Osteoblast (primary cell): ENCODE data around the gene TSTD2. TPM values are rescaled to one million over a fixed set of nuclear protein-coding genes. Genes with fewer than 3 reads are reported as not detected.

Experiments used
- DNase-seq: peaks from one replicate; pipeline ENCODE4 v3.0.0; 2011; ENCODE audit warnings: low spot score, mixed read lengths; ENCODE audit not compliant: insufficient read length; ENCODE audit errors: missing footprints
- H2AFZ ChIP-seq: 2 replicates; pipeline ENCODE4 v1.6.0; 2011; ENCODE audit warnings: mild to moderate bottlenecking, low read length
- H3K27ac ChIP-seq: 2 replicates; pipeline ENCODE4 v1.5.1; 2011; ENCODE audit warnings: mild to moderate bottlenecking, low read depth, low read length, moderate library complexity
- H3K27me3 ChIP-seq: 2 replicates; pipeline ENCODE4 v1.6.0; 2012; ENCODE audit warnings: mild to moderate bottlenecking, control low read depth, inconsistent platforms, low read length, moderate library complexity; ENCODE audit not compliant: insufficient read depth
- H3K36me3 ChIP-seq: 2 replicates; pipeline ENCODE4 v1.5.1; 2011; ENCODE audit warnings: mild to moderate bottlenecking, low read length, control low read depth, moderate library complexity; ENCODE audit not compliant: insufficient read depth
- H3K4me1 ChIP-seq: 2 replicates; pipeline ENCODE4 v1.5.1; 2011; ENCODE audit warnings: mild to moderate bottlenecking, low read length, control low read depth, moderate library complexity; ENCODE audit not compliant: insufficient read depth
- H3K4me2 ChIP-seq: 2 replicates; pipeline ENCODE4 v1.6.0; 2011; ENCODE audit warnings: mild to moderate bottlenecking, low read length; ENCODE audit not compliant: insufficient read depth
- H3K4me3 ChIP-seq: fragments of 200-600 bp; sonication (generic); 3 replicates; pipeline ENCODE4 v1.5.1; 2012; ENCODE audit warnings: mild to moderate bottlenecking, low read length, inconsistent platforms; ENCODE audit not compliant: insufficient read depth
- H3K79me2 ChIP-seq: 2 replicates; pipeline ENCODE4 v1.6.0; 2012; ENCODE audit warnings: mild to moderate bottlenecking, low read length, control low read depth, inconsistent platforms; ENCODE audit not compliant: insufficient read depth
- H3K9me3 ChIP-seq: 2 replicates; pipeline ENCODE4 v1.5.1; 2011; ENCODE audit warnings: low read depth, low read length, control low read depth
- H4K20me1 ChIP-seq: 2 replicates; pipeline ENCODE4 v1.6.0; 2012; ENCODE audit warnings: mild to moderate bottlenecking, low read length, control low read depth; ENCODE audit not compliant: insufficient read depth
- CTCF ChIP-seq: IDR thresholded peaks from 2 replicates; pipeline ENCODE4 v1.5.1; 2011; ENCODE audit warnings: mild to moderate bottlenecking, low read depth, low read length, moderate library complexity; ENCODE audit errors: extremely low read depth
- total RNA-seq: library from RNA; depleted of rRNA; stranded (reverse); fragments of >200 nt; gene quantifications from 2 replicates; pipeline ENCODE4 v1.2.3, GENCODE V29; 2012

Gene TSTD2
- total RNA-seq, 1 donor = 16.3 TPM

- no peak for DNase-seq
- Histone ChIP-seq H3K36me3 (no peaks in the 10 kb centered on the region), H3K4me2 (no peak overlapping the region), H3K4me3 (no peak overlapping the region), H3K79me2 (no peaks in the 10 kb centered on the region), H3K27ac (no peak overlapping the region), H3K9me3 (peaks cover 2% of the 10 kb centered on the region), H2AFZ (no peak overlapping the region), H4K20me1 (no peaks in the 10 kb centered on the region), H3K4me1 (peaks cover 4% of the 10 kb centered on the region), H3K27me3 (peaks cover 18% of the 10 kb centered on the region)
- no peak for TF ChIP-seq CTCF
Measured at GRCh38 chr9:97551308-97551707, 81.9 kb downstream of the TSTD2 start.

- Histone ChIP-seq H3K79me2 (no peaks in the 10 kb centered on the region), H2AFZ (no peak overlapping the region), H3K4me1 (peaks cover 4% of the 10 kb centered on the region), H3K27me3 (peaks cover 16% of the 10 kb centered on the region), H3K9me3 (peaks cover 2% of the 10 kb centered on the region), H3K36me3 (no peaks in the 10 kb centered on the region), H3K4me2 (no peak overlapping the region), H3K4me3 (no peak overlapping the region), H3K27ac (no peak overlapping the region), H4K20me1 (no peaks in the 10 kb centered on the region)
- no peak for TF ChIP-seq CTCF
- no peak for DNase-seq
Measured at GRCh38 chr9:97550386-97550785, 82.8 kb downstream of the TSTD2 start.

Other genes with a start within 250 kb of the TSTD2 start
- 8.0 and 8.8 TPM in 2 replicates for gene TDRD7, start 221.3 kb downstream of the TSTD2 start, total RNA-seq
- not detected in 2 replicates for gene TMOD1, start 131.7 kb downstream of the TSTD2 start, total RNA-seq
- 28.0 and 37.3 TPM in 2 replicates for gene NCBP1, start 453 bp upstream of the TSTD2 start, total RNA-seq
- gene XPA, start 64.0 kb upstream of the TSTD2 start, total RNA-seq = 8.7 and 10.3 TPM in 2 replicates
- not detected in 2 replicates for gene FOXE1, start 219.9 kb upstream of the TSTD2 start, total RNA-seq